ENCODE results near the gene UBASH3B. TPM values are rescaled to one million over a fixed set of nuclear protein-coding genes. Genes with fewer than 3 reads are reported as not detected.

Gene UBASH3B
- total and polyA plus RNA-seq, 2 of the 13 experiments (the other 11 are each of a cell fraction or from before 2014, with no cell fraction given) = 4.4 to 7.6 TPM

GRCh38 chr11:122642472-122642922 is 13.0 kb upstream of the UBASH3B start (continued):
- peak; percentile 70 for TF ChIP-seq PAXIP1 (CRISPR knock-in tag; conservative IDR thresholded peaks at IDR 0.05)
- TF ChIP-seq THAP8 (CRISPR knock-in tag; IDR thresholded peaks at IDR 0.05; ENCODE audit: borderline replicate concordance) = no peak
- peak; percentile 49; the same call in 1 of the 2 replicates for TF ChIP-seq HOMEZ (CRISPR knock-in tag; IDR thresholded peaks at IDR 0.05; ENCODE audit: low read depth)
- TF ChIP-seq ZNF331 (CRISPR knock-in tag; IDR thresholded peaks at IDR 0.05) = peak; percentile 46
- TF ChIP-seq KLF15 (CRISPR knock-in tag; IDR thresholded peaks at IDR 0.05; ENCODE audit: borderline replicate concordance) = no peak
- peak; percentile 69; the same call in 1 of the 2 replicates for TF ChIP-seq PHF21A (CRISPR knock-in tag; IDR thresholded peaks at IDR 0.05)
- peak; percentile 39; the same call in 1 of the 2 replicates for TF ChIP-seq DMAP1 (CRISPR knock-in tag; IDR thresholded peaks at IDR 0.05)
- peak; percentile 67; the same call in 1 of the 2 replicates for TF ChIP-seq HDAC2 (CRISPR knock-in tag; IDR thresholded peaks at IDR 0.05)
- peak; percentile 46; the same call in 1 of the 2 replicates for TF ChIP-seq HMGXB3 (CRISPR knock-in tag; IDR thresholded peaks at IDR 0.05; ENCODE audit: borderline replicate concordance)
- no peak for TF ChIP-seq ZHX2 (IDR thresholded peaks at IDR 0.05; ENCODE audit: low read depth)
- no peak for TF ChIP-seq ZHX2 (CRISPR knock-in tag; IDR thresholded peaks at IDR 0.05; ENCODE audit: borderline replicate concordance)
- no peak for TF ChIP-seq GABPA (IDR thresholded peaks at IDR 0.05; ENCODE audit: low read depth, low read length)
- peak; percentile 51; the same call in 1 of the 2 replicates for TF ChIP-seq GABPA (CRISPR knock-in tag; IDR thresholded peaks at IDR 0.05; ENCODE audit: low read depth)
- 0 out of 4 replicates have a peak, but pooled peaks of 1 of the 2 experiments have one; percentile 33 for TF ChIP-seq POLR2A (IDR thresholded peaks at IDR 0.05; ENCODE audit: insufficient read depth in 1 of 2, low read depth in 2 of 2, low read length in 2 of 2)

All from HepG2 (cell line).